ENCODE measurements around the gene FAM236B.
"Not testable (repeated sequence)": the region's sequence is repeated elsewhere in the genome, so short reads cannot be mapped to it uniquely, and the experiment has no call there.

FAM236B gene

GRCh38 chrX:72782560-72782959 is at the start of gene FAM236B:
FAM236B (minus strand) TSS chrX:72782660; CDS start chrX:72782560, 100 bp downstream.
- not testable (repeated sequence) for DNase-seq (ENCODE audit: low read depth in 2 of 2)

- DNase-seq (ENCODE audit: low read depth in 2 of 2): not testable (repeated sequence)
Measured at GRCh38 chrX:72830701-72831100, 48.2 kb upstream of the FAM236B start.

- not testable (repeated sequence) for DNase-seq (ENCODE audit: low read depth in 2 of 2)
Measured at GRCh38 chrX:72808110-72808509, 25.6 kb upstream of the FAM236B start, which contains the start of gene FAM236D. FAM236D (minus strand) TSS chrX:72808210; CDS start chrX:72808110, 100 bp downstream.

GRCh38 chrX:72790390-72790789 is 7.9 kb upstream of the FAM236B start:
- not testable (repeated sequence) for DNase-seq (ENCODE audit: low read depth in 2 of 2)

GRCh38 chrX:72788142-72788541 is 5.7 kb upstream of the FAM236B start:
- DNase-seq (ENCODE audit: low read depth in 2 of 2): not testable (repeated sequence)

GRCh38 chrX:72783964-72784363 is 1.5 kb upstream of the FAM236B start:
- DNase-seq (ENCODE audit: low read depth in 2 of 2): not testable (repeated sequence)

GRCh38 chrX:72783365-72783936 is 991 bp upstream of the FAM236B start:
- not testable (repeated sequence) for DNase-seq (ENCODE audit: low read depth in 2 of 2)

- DNase-seq (ENCODE audit: low read depth in 2 of 2): not testable (repeated sequence)
Measured at GRCh38 chrX:72778146-72778545, 4.3 kb downstream of the FAM236B start.

- not testable (repeated sequence) for DNase-seq (ENCODE audit: low read depth in 2 of 2)
Measured at GRCh38 chrX:72777467-72777790, 5.0 kb downstream of the FAM236B start.

- not testable (repeated sequence) for DNase-seq (ENCODE audit: low read depth in 2 of 2)
Measured at GRCh38 chrX:72776653-72777466, 5.6 kb downstream of the FAM236B start, which contains the start of gene DMRTC1B. DMRTC1B (plus strand) TSS chrX:72776890; CDS start chrX:72845136, 68,246 bp downstream.

- not testable (repeated sequence) for DNase-seq (ENCODE audit: low read depth in 2 of 2)
Measured at GRCh38 chrX:72760454-72760853, 22.0 kb downstream of the FAM236B start.

- DNase-seq (ENCODE audit: low read depth in 2 of 2): not testable (repeated sequence)
Measured at GRCh38 chrX:72748545-72748944, 33.9 kb downstream of the FAM236B start.

GRCh38 chrX:72745546-72745945 is 36.9 kb downstream of the FAM236B start:
- DNase-seq (ENCODE audit: low read depth in 2 of 2): not testable (repeated sequence)

GRCh38 chrX:72735561-72735960 is 46.9 kb downstream of the FAM236B start:
- DNase-seq (ENCODE audit: low read depth in 2 of 2): no peak

- not testable (repeated sequence) for DNase-seq (ENCODE audit: low read depth in 2 of 2)
Measured at GRCh38 chrX:72733636-72734035, 48.8 kb downstream of the FAM236B start.
